PC-9 (cell line): ENCODE measurements around the gene ANKRD13B. TPM values are rescaled to one million over a fixed set of nuclear protein-coding genes. Genes with fewer than 3 reads are reported as not detected.

Experiments
- BruUV-seq: library from RNA; stranded (reverse); fragments of 400-500 nt; replicated peaks from 2 replicates; lab custom pipeline; 2021; lab: Mats Ljungman, UMichigan
- CTCF ChIA-PET: fragments of 300-600 bp; sonication (Branson Sonifier 250); formaldehyde crosslinking; loops from one replicate; lab custom pipeline; 2022; ENCODE audit warnings: antibody characterized with exemption; lab: Charles Lee
- POLR2A ChIA-PET: fragments of 300-600 bp; sonication (Branson Sonifier 250); formaldehyde crosslinking; loops from one replicate; lab custom pipeline; 2022; ENCODE audit warnings: antibody characterized with exemption; ENCODE audit not compliant: unreplicated experiment; lab: Charles Lee
- DNase-seq, 2 experiments: peaks; one replicate each; pipeline versions ENCODE4 v3.0.0 to v3.0.0-alpha.2; 2015 to 2022; ENCODE audit warnings: mixed read lengths in 1 of 2
- H2AFZ ChIP-seq: fragments of 200-600 bp; sonication (generic); 2 replicates; pipeline ENCODE4 v1.8.1; 2017; ENCODE audit warnings: antibody characterized with exemption
- H3F3A ChIP-seq: fragments of 200-600 bp; sonication (generic); 2 replicates; pipeline ENCODE4 v1.8.1; 2017; ENCODE audit warnings: antibody characterized with exemption, mild to moderate bottlenecking, low read depth; ENCODE audit not compliant: insufficient read depth
- H3K27ac ChIP-seq: fragments of 200-600 bp; sonication (generic); 2 replicates; pipeline ENCODE4 v1.6.1; 2016; ENCODE audit warnings: mixed run types
- H3K27me3 ChIP-seq: fragments of 200-600 bp; sonication (generic); 2 replicates; pipeline ENCODE4 v1.6.1; 2016; ENCODE audit warnings: low read depth, mixed run types; ENCODE audit not compliant: insufficient read depth
- H3K36me3 ChIP-seq: fragments of 200-600 bp; sonication (generic); 2 replicates; pipeline ENCODE4 v1.6.1; 2016; ENCODE audit warnings: low read depth, mixed run types
- H3K4me1 ChIP-seq: fragments of 200-600 bp; sonication (generic); replicated peaks from 2 replicates; pipeline ENCODE4 v1.6.1; 2016; ENCODE audit warnings: mixed run types; ENCODE audit not compliant: insufficient read depth
- H3K4me2 ChIP-seq: fragments of 200-600 bp; sonication (generic); 2 replicates; pipeline ENCODE4 v1.6.1; 2017; ENCODE audit warnings: mixed run types
- H3K4me3 ChIP-seq: fragments of 200-600 bp; sonication (generic); 2 replicates; pipeline ENCODE4 v1.6.1; 2016; ENCODE audit warnings: mixed run types
- H3K79me2 ChIP-seq: fragments of 200-600 bp; sonication (generic); 2 replicates; pipeline ENCODE4 v1.6.1; 2017; ENCODE audit warnings: low read depth, mixed run types
- H3K9me2 ChIP-seq: fragments of 200-600 bp; sonication (generic); 2 replicates; pipeline ENCODE4 v1.8.1; 2017; ENCODE audit warnings: mild to moderate bottlenecking; ENCODE audit not compliant: insufficient read depth
- H3K9me3 ChIP-seq: fragments of 200-600 bp; sonication (generic); 2 replicates; pipeline ENCODE4 v1.8.1; 2016; ENCODE audit warnings: low read depth; ENCODE audit not compliant: insufficient read depth
- H4K20me1 ChIP-seq: fragments of 200-600 bp; sonication (generic); 2 replicates; pipeline ENCODE4 v1.8.1; 2017; ENCODE audit not compliant: insufficient read depth
- CTCF ChIP-seq: fragments of 200-600 bp; sonication (generic); conservative IDR thresholded peaks from 2 replicates; pipeline ENCODE4 v1.6.1; 2017; ENCODE audit warnings: mixed run types, antibody characterized with exemption, mild to moderate bottlenecking, moderate library complexity
- EZH2 ChIP-seq: fragments of 200-600 bp; sonication (generic); IDR thresholded peaks from 2 replicates; pipeline ENCODE4 v1.8.0; 2017; ENCODE audit warnings: antibody characterized with exemption, low read depth
- intact Hi-C: fragments of 100-400 bp; cut with micrococcal nuclease; formaldehyde crosslinking; loops from one replicate; pipeline ENCODE4 v1.10.0; 2022; ENCODE audit not compliant: unreplicated experiment
- total RNA-seq: library from RNA; stranded (reverse); gene quantifications from 2 replicates; pipeline ENCODE4 v1.2.3, GENCODE V29; 2021

The ANKRD13B gene
- total RNA-seq, 1 experiment from 2014 or later, result 28.4 TPM

GRCh38 chr17:29566473-29567303, 26.2 kb upstream of the ANKRD13B start, which contains the start of gene ABHD15:
ABHD15 (minus strand) TSS chr17:29567037; CDS start chr17:29566966, 71 bp downstream.
- Histone ChIP-seq H3K9me3 (no peaks in the 10 kb centered on the region), H3K79me2 (peaks cover 16% of the 10 kb centered on the region), H3K4me2 (peak within 1 kb of the TSS; percentile 88), H3F3A (peaks cover 39% of the 10 kb centered on the region; the same call in 1 of the 2 replicates), H4K20me1 (no peaks in the 10 kb centered on the region), H3K4me1 (peaks cover 28% of the 10 kb centered on the region), H3K27ac (peak within 1 kb of the TSS; percentile 53), H3K36me3 (no peaks in the 10 kb centered on the region; the same call in 1 of the 2 replicates), H3K4me3 (peak within 1 kb of the TSS; percentile 76), H2AFZ (peak within 1 kb of the TSS; percentile 93), H3K9me2 (no peaks in the 10 kb centered on the region), H3K27me3 (no peaks in the 10 kb centered on the region)
- no peak for TF ChIP-seq CTCF
- TF ChIP-seq EZH2, result no peak
- peak; percentile 58 to 87 for DNase-seq
- ChIA-PET CTCF (interaction anchor here (0.6 kb wide), 1 partner anchor 832 kb away, joined by 3 read pairs; no protein-coding TSS in a partner anchor), POLR2A (interaction anchor here (0.6 to 0.7 kb wide), 2 partner anchors 197 to 347 kb away, joined by 3 to 4 read pairs; no protein-coding TSS in a partner anchor)
- intact Hi-C loops, result loop anchor here (2.0 to 5.0 kb wide), 3 partner anchors 272 to 614 kb away; partner anchors contain the start of genes NUFIP2 and PHF12
- no TSS peak for BruUV-seq

GRCh38 chr17:29567304-29567553, 25.7 kb upstream of the ANKRD13B start:
- peak overlapping the region; percentile 76 for H3K4me3 ChIP-seq
- no peaks in the 10 kb centered on the region for H4K20me1 ChIP-seq
- peaks cover 28% of the 10 kb centered on the region for H3K4me1 ChIP-seq
- H3K9me2 ChIP-seq, result no peaks in the 10 kb centered on the region
- peak overlapping the region; percentile 83 for H3K4me2 ChIP-seq
- no peaks in the 10 kb centered on the region for H3K9me3 ChIP-seq
- H3F3A ChIP-seq, result peaks cover 39% of the 10 kb centered on the region; the same call in 1 of the 2 replicates
- no peaks in the 10 kb centered on the region for H3K27me3 ChIP-seq
- no TSS peak for BruUV-seq
- DNase-seq, result no peak
- H3K27ac ChIP-seq, result peak overlapping the region; percentile 53; the same call in 1 of the 2 replicates
- ChIA-PET POLR2A (interaction anchor here (0.7 kb wide), 1 partner anchor 347 kb away, joined by 4 read pairs; no protein-coding TSS in a partner anchor), CTCF (no interaction called here)
- peaks cover 16% of the 10 kb centered on the region for H3K79me2 ChIP-seq
- peak overlapping the region; percentile 93 for H2AFZ ChIP-seq
- no peak for TF ChIP-seq EZH2
- TF ChIP-seq CTCF, result no peak
- intact Hi-C loops, result loop anchor here (2.0 to 5.0 kb wide), 3 partner anchors 272 to 615 kb away; partner anchors contain the start of genes NUFIP2 and PHF12
- H3K36me3 ChIP-seq, result no peaks in the 10 kb centered on the region; the same call in 1 of the 2 replicates

GRCh38 chr17:29567554-29568330, 25.2 kb upstream of the ANKRD13B start:
- intact Hi-C loops, result loop anchor here (1.0 to 5.0 kb wide), 4 partner anchors 22 to 615 kb away; partner anchors contain the start of genes GIT1, NUFIP2 and PHF12
- Histone ChIP-seq H3K4me1 (peaks cover 28% of the 10 kb centered on the region), H3K9me2 (no peaks in the 10 kb centered on the region), H3K36me3 (no peaks in the 10 kb centered on the region; the same call in 1 of the 2 replicates), H2AFZ (peak overlapping the region; percentile 93), H3F3A (peaks cover 39% of the 10 kb centered on the region; the same call in 1 of the 2 replicates), H3K4me3 (peak overlapping the region; percentile 76), H3K79me2 (peaks cover 16% of the 10 kb centered on the region), H3K27me3 (no peaks in the 10 kb centered on the region), H3K9me3 (no peaks in the 10 kb centered on the region), H3K27ac (peak overlapping the region; percentile 53), H3K4me2 (peak overlapping the region; percentile 83), H4K20me1 (no peaks in the 10 kb centered on the region)
- TF ChIP-seq CTCF (no peak; the same call in 1 of the 2 replicates), EZH2 (no peak)
- BruUV-seq, result TSS peak; percentile 24
- POLR2A ChIA-PET, result interaction anchor here (0.6 to 1.0 kb wide), 2 partner anchors 434 to 778 kb away, joined by 3 to 4 read pairs; no protein-coding TSS in a partner anchor
- DNase-seq, result peak; percentile 58 to 76
- CTCF ChIA-PET, result interaction anchor here (0.5 kb wide), 1 partner anchor 240 kb away, joined by 6 read pairs; no protein-coding TSS in a partner anchor
